ENCODE measurements around the gene MACROD2.
"Not testable (repeated sequence)": the region's sequence is repeated elsewhere in the genome, so short reads cannot be mapped to it uniquely, and the experiment has no call there.

MACROD2 gene

GRCh38 chr20:14270751-14271150 is 275.4 kb downstream of the MACROD2 start:
- not testable (repeated sequence) for DNase-seq (ENCODE audit: low spot score)

GRCh38 chr20:14282140-14282539 is 286.8 kb downstream of the MACROD2 start:
- DNase-seq (ENCODE audit: low spot score) = no peak

GRCh38 chr20:14284443-14284842 is 289.1 kb downstream of the MACROD2 start:
- DNase-seq (ENCODE audit: low spot score) = no peak

GRCh38 chr20:14288341-14289330 is 293.3 kb downstream of the MACROD2 start:
- no peak for DNase-seq (ENCODE audit: low spot score)

GRCh38 chr20:14291502-14291901 is 296.2 kb downstream of the MACROD2 start:
- no peak for DNase-seq (ENCODE audit: low spot score)

GRCh38 chr20:14295238-14295637 is 299.9 kb downstream of the MACROD2 start:
- DNase-seq (ENCODE audit: low spot score) = no peak

- DNase-seq (ENCODE audit: low spot score) = no peak
Observed at GRCh38 chr20:14295770-14296309, 300.5 kb downstream of the MACROD2 start.

GRCh38 chr20:14299831-14300230 is 304.5 kb downstream of the MACROD2 start:
- DNase-seq (ENCODE audit: low spot score) = no peak

- no peak for DNase-seq (ENCODE audit: low spot score)
Observed at GRCh38 chr20:14303106-14303505, 307.8 kb downstream of the MACROD2 start.

GRCh38 chr20:14303651-14304050 is 308.3 kb downstream of the MACROD2 start:
- no peak for DNase-seq (ENCODE audit: low spot score)

- DNase-seq (ENCODE audit: low spot score) = no peak
Observed at GRCh38 chr20:14304472-14304871, 309.2 kb downstream of the MACROD2 start.

GRCh38 chr20:14307956-14308355 is 312.6 kb downstream of the MACROD2 start:
- DNase-seq (ENCODE audit: low spot score) = no peak

GRCh38 chr20:14310977-14311627 is 315.8 kb downstream of the MACROD2 start:
- no peak for DNase-seq (ENCODE audit: low spot score)

- no peak for DNase-seq (ENCODE audit: low spot score)
Observed at GRCh38 chr20:14312001-14312400, 316.7 kb downstream of the MACROD2 start.

- DNase-seq (ENCODE audit: low spot score) = no peak
Observed at GRCh38 chr20:14313341-14314020, 318.2 kb downstream of the MACROD2 start.

- no peak for DNase-seq (ENCODE audit: low spot score)
Observed at GRCh38 chr20:14319704-14320103, 324.4 kb downstream of the MACROD2 start.

GRCh38 chr20:14331646-14332045 is 336.3 kb downstream of the MACROD2 start:
- DNase-seq (ENCODE audit: low spot score) = no peak

GRCh38 chr20:14332866-14333265 is 337.6 kb downstream of the MACROD2 start:
- no peak for DNase-seq (ENCODE audit: low spot score)

- DNase-seq (ENCODE audit: low spot score) = no peak
Observed at GRCh38 chr20:14333721-14334120, 338.4 kb downstream of the MACROD2 start.

- DNase-seq (ENCODE audit: low spot score) = no peak
Observed at GRCh38 chr20:14334306-14334930, 339.1 kb downstream of the MACROD2 start.

- DNase-seq (ENCODE audit: low spot score) = no peak
Observed at GRCh38 chr20:14335052-14335451, 339.7 kb downstream of the MACROD2 start.

GRCh38 chr20:14336686-14337085 is 341.4 kb downstream of the MACROD2 start:
- no peak for DNase-seq (ENCODE audit: low spot score)
